ENCODE measurements around the gene KRT12.

Gene KRT12

DNA sequence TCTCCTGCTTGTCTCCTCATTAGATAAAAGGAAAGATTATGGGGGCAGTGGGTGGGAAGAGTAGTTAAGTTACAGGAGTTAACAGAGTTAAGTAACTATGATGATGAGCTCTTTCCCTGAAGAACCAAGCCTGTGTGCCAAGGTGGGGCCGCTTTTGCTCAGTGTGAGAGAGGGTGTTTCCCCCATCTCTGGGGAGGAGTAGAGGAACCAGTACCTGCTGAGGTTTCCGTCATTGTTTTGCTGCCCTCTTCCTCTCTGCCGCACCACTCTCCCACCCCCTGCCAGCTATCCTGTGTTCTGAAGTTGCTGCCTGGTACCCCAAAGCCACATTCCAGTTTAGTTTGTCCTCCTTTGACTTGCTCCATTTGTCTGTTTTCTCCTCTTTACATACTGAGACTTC lies 23.8 kb downstream of the KRT12 start:
- no peak for DNase-seq (ENCODE audit: low read depth)

DNA sequence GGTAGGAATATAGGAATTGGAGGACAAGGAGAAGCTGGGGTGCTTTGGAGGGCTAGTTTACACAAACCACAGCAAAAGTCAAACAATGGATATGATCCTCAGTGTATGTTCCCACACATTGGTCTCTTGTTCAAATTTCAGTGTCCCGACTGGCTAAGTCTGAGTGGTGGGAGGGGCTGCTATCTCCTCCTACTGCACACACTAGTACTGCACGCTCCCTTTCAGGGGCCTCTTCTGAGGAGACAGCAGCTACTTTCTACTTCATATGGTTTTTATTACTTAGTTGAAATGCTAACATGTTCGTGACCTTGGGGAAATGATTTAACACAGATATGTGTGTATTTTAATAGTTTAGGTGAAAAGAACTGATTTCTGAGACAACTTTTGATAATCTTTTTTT lies 25.8 kb downstream of the KRT12 start:
- DNase-seq (ENCODE audit: low read depth) = no peak

DNA sequence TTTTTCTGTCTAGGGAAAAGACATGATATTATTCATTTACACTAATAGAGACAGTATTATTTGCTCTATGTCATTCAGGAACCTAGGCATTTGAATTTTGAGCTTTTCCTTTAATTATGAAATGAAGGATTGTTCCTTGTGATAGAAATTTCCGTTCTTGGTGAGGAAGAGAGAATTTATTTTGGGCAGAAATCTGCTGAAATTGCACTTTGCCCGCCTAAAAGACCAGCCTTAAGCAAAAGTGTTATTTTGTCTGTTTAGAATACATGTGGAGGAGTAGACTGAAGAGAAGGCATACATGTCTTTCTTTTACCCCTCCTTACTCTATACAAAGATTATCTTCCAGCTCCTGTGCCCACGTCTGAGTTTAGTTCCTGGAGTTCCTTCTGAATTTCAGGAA lies 27.8 kb downstream of the KRT12 start:
- DNase-seq (ENCODE audit: low read depth) = no peak

DNA sequence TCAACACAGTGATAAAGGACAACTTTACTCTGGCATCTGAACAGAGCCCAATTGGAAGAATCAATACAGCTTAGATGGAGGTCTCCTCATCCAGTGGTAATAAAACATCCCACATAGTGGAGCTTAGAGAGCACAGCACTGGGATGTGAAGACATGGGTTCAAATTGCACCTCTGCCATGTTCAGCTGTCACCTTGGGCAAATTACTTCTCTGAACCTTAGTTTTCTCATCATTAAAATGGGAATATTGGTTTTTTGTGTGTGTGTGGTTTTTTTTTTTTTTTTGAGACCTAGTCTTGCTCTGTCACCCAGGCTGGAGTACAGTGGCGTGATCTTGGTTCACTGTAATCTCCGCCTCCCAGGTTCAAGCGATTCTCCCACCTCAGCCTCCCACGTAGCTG lies 31.0 kb downstream of the KRT12 start:
- DNase-seq (ENCODE audit: low read depth) = no peak

GRCh38 chr17:40833882-40834281 lies 33.1 kb downstream of the KRT12 start:
- no peak for DNase-seq (ENCODE audit: low read depth)

- no peak for DNase-seq (ENCODE audit: low read depth)
Measured at GRCh38 chr17:40832840-40833239, 34.2 kb downstream of the KRT12 start.

DNA sequence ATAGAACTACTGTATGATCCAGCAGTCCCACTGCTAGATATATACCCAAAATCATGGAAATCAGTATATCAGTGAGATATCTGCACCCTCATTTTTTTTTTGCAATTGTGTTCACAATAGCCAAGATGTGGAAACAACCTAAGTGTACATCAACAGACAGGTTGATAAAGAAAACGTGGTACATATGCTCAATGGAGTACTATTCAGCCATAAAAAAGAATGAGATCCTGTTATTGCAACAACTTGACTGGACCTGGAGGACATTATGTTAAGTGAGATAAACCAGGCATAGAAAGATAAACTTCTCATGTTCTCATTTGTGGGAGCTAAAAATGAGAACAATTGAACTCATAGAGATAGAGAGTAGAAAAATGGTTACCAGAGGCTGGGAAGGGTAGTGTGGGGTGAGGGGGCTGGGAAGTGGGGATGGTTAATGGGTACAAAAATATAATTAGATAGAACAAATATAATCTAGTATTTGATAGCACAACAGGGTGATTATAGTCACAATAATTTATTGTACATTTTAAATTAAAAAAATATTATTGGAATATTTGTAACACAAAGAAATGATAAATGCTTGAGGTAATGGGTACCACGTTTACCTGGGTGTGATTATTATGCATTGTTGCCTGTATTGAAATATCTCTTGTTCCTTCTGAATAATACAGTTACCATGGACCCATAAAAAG lies 36.8 kb downstream of the KRT12 start:
- DNase-seq (ENCODE audit: low read depth) = no peak

DNA sequence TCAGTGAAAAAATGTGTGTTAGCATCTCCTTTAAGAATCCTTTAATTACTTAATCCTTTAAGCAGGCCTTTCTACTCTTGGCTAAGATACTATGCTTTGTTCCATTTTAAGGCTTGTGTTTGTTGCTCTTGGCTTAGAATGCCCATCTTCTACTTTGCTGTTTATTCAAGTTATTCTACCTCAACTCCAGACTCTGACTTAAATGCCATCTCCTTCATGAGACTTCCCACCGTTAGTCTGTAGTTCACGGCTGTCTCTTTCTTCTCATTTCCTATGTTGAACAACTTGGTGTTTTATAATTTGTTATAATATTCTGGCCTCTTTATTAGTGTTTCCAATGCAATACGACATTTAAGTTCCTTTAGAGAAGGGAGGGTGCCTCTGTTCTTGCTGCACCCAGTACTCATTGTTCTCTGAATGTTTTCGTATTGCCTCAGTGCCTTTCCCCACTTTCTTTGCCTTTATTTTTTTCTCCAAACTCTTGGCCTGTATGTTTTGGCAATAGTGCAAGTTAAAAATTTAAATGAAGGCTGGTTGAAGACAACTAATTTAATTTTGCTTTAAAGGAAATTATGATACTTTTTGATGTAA lies 38.5 kb downstream of the KRT12 start:
- no peak for DNase-seq (ENCODE audit: low read depth)

DNA sequence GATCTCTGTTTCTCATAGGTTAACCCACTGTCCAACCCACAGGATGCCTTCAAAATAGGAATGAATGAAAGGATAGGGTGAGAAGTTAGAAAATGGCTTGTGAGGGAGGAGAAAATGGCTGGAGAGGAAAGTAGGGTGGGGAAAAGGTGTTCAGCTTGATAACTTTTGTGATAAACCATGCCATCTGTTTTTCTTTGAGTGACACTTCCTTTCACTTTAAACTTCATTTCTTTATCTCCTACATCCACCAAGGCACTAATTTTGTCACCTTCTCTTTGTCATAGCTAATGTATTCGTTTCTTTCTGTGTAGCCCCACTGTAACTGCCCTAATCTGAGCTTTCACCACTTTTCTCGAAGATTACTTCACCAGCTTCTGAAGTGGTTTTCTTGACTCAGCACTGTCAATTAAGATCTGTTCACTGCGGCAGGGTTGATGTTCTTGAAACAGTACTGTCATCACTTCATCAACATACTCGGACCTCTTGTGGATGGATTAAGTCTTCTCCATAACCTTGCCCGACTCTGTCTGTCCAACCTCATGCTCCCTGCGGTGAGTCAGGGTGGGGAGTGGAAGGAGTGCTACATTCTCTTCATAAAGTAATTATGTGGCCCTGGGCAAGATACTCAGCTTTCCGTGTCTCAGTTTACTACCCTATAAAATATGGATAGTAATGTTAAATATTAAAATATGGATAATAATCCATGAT lies 39.1 kb downstream of the KRT12 start:
- no peak for DNase-seq (ENCODE audit: low read depth)

DNA sequence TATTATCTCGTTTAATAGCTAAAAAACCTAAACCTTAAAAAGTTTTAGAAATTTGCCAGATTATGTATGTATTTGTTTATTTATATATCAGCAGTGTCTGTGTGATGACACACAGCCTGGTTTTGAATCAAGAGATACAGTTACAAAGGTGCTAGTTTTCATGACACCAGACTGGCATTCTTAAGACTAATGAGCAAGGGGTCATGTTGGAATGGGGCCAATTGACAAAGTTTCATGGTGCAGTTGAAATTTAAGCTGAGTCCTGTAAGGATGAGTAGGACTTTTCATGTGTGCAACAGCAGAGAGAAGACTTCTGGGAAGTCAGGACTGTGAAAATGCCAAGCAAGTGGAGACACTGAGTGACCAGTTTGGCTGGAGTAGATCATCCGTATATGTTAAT lies 41.4 kb downstream of the KRT12 start:
- no peak for DNase-seq (ENCODE audit: low read depth)

- DNase-seq (ENCODE audit: low read depth) = no peak
Measured at GRCh38 chr17:40824015-40824832, 42.8 kb downstream of the KRT12 start.

GRCh38 chr17:40822132-40822812 lies 44.8 kb downstream of the KRT12 start, which contains the start of gene KRT10:
TSS of gene KRT10 (minus strand) at chr17:40822614. CDS start at chr17:40822585, 29 bp downstream.
- no peak for DNase-seq (ENCODE audit: low read depth)

DNA sequence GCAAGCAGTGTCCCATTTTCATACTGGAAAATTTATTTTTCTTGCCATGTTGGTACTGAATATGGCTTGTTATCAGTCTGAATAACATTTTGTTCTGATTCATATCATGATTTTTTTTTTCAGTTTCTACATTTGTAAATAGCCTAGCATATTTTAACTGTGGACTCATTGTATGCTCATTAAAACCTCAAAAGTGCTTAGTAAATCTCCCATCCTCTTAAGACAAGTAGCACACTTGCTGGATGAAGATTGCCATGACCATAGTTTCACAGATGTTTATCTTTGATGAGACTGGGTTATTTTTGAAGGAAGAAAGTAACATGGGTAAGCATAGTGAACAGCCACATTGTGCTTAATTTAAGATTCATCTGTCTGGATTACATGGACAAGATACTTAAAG lies 45.5 kb downstream of the KRT12 start:
- DNase-seq (ENCODE audit: low read depth) = no peak

GRCh38 chr17:40820228-40820838 lies 46.7 kb downstream of the KRT12 start:
- no peak for DNase-seq (ENCODE audit: low read depth)

- no peak for DNase-seq (ENCODE audit: low read depth)
Measured at GRCh38 chr17:40819528-40820125, 47.4 kb downstream of the KRT12 start.

GRCh38 chr17:40818733-40819527 lies 48.1 kb downstream of the KRT12 start:
- peak; percentile 79 for DNase-seq (ENCODE audit: low read depth)

- DNase-seq (ENCODE audit: low read depth) = no peak
Measured at GRCh38 chr17:40818343-40818732, 48.7 kb downstream of the KRT12 start.

DNA sequence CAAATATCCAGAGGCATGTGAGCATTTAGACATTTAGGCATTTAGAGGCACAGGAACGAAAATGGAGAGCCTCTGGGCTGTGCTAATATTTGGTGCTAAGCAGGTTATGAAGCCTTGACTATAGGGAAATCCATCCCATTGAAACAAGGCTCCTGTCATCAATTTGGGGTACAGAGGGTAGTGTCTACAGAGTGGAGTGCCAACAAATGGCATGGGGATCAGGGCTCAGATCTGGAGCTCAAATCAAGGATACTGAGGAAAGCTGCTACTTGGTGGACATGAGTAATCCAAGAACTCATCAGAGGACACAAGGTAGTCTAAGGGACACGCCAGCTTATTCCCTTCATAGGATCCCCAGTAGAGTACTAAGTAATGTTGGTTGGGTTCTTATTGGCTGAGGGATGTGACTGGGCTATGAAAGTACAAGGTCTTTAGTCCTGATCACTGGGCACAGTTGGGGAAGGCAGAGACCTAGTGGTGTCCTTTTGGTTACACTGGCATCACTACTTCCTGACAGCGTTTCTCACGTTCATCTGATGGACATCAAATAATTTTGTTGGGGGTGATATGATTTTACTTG lies 49.8 kb downstream of the KRT12 start:
- no peak for DNase-seq (ENCODE audit: low read depth)

- DNase-seq (ENCODE audit: low read depth) = no peak
Measured at GRCh38 chr17:40816569-40816968, 50.5 kb downstream of the KRT12 start.

- DNase-seq (ENCODE audit: low read depth) = no peak
Measured at GRCh38 chr17:40815381-40815780, 51.6 kb downstream of the KRT12 start.

All from stimulated activated CD8-positive, alpha-beta memory T cell treated with anti-CD3 and anti-CD28 coated beads, Interleukin-12 subunit alpha, Interleukin-12 subunit beta, amount 100 ng/mL, for 4 hours (primary cell).